SK-N-SH (cell line): ENCODE measurements around the gene SYNGR3. TPM values are rescaled to one million over a fixed set of nuclear protein-coding genes. Genes with fewer than 3 reads are reported as not detected.

ENCODE experiments used
- CTCF ChIA-PET: fragments of 300-600, 350-600 bp; formaldehyde crosslinking; extraction: SDS; loops from one replicate; lab custom pipeline; 2021; lab: Yijun Ruan, JAX
- POLR2A ChIA-PET: fragments of 350-600 bp; sonication (Branson Sonifier 250); formaldehyde crosslinking; extraction: SDS; loops from one replicate; lab custom pipeline; 2020; ENCODE audit warnings: antibody characterized with exemption, inconsistent platforms; lab: Yijun Ruan, JAX
- DNase-seq: peaks from one replicate; pipeline ENCODE4 v3.0.0; 2012
- H2AFZ ChIP-seq: fragments of 200-600 bp; sonication (generic); 2 replicates; pipeline ENCODE4 v1.8.1; 2016; ENCODE audit warnings: antibody characterized with exemption, mild to moderate bottlenecking, low read depth
- H3F3A ChIP-seq: fragments of 200-600 bp; sonication (generic); replicated peaks from 2 replicates; pipeline ENCODE3; 2016; ENCODE audit warnings: antibody characterized with exemption, mild to moderate bottlenecking; ENCODE audit not compliant: insufficient read depth
- H3K27ac ChIP-seq, 2 experiments: fragments of 200-500 bp in 1 of 2; fragments of 200-600 bp in 1 of 2; sonication (Bioruptor generic) in 1 of 2; sonication (generic), shearing (Covaris generic) in 1 of 2; 2 replicates each; pipeline versions ENCODE4 v1.5.1 to v1.6.1; 2014 to 2016; ENCODE audit warnings: low read depth in 2 of 2, inconsistent platforms in 1 of 2, low read length in 1 of 2, mild to moderate bottlenecking in 1 of 2, mixed read lengths in 1 of 2
- H3K27me3 ChIP-seq: fragments of 200-600 bp; sonication (generic), shearing (Covaris generic); 2 replicates; pipeline ENCODE4 v1.6.1; 2016; ENCODE audit warnings: mixed run types; ENCODE audit not compliant: insufficient read depth
- H3K36me3 ChIP-seq, 2 experiments: fragments of 200-500 bp in 1 of 2; fragments of 200-600 bp in 1 of 2; sonication (Bioruptor generic) in 1 of 2; sonication (generic) in 1 of 2; replicated peaks in 1 of 2; 2 replicates each; pipeline versions ENCODE3 to v1.5.1; 2014 to 2016; ENCODE audit warnings: low read length in 1 of 2, mild to moderate bottlenecking in 1 of 2; ENCODE audit not compliant: insufficient read depth in 2 of 2, control insufficient read depth in 1 of 2
- H3K4me1 ChIP-seq, 2 experiments: fragments of 200-500 bp in 1 of 2; fragments of 200-600 bp in 1 of 2; sonication (Bioruptor generic) in 1 of 2; sonication (generic), shearing (Covaris generic) in 1 of 2; 2 replicates each; pipeline versions ENCODE4 v1.5.1 to v1.6.1; 2014 to 2016; ENCODE audit warnings: low read depth in 1 of 2, low read length in 1 of 2, mixed run types in 1 of 2; ENCODE audit not compliant: insufficient read depth in 2 of 2, control insufficient read depth in 1 of 2
- H3K4me2 ChIP-seq: fragments of 200-600 bp; sonication (generic), shearing (Covaris generic); 2 replicates; pipeline ENCODE4 v1.6.1; 2017; ENCODE audit warnings: mixed run types
- H3K4me3 ChIP-seq, 2 experiments: fragments of 200-500 bp in 1 of 2; fragments of 200-600 bp in 1 of 2; sonication (Bioruptor generic) in 1 of 2; sonication (generic), shearing (Covaris generic) in 1 of 2; 2 replicates each; pipeline versions ENCODE4 v1.5.1 to v1.8.1; 2014 to 2016; ENCODE audit warnings: low read depth in 2 of 2, inconsistent platforms in 1 of 2, low read length in 1 of 2, mild to moderate bottlenecking in 1 of 2, mixed read lengths in 1 of 2, moderate library complexity in 1 of 2
- H3K79me2 ChIP-seq: fragments of 200-600 bp; sonication (generic); 2 replicates; pipeline ENCODE4 v1.8.1; 2017; ENCODE audit warnings: mild to moderate bottlenecking; ENCODE audit not compliant: insufficient read depth
- H3K9ac ChIP-seq: fragments of 200-600 bp; sonication (generic); 2 replicates; pipeline ENCODE4 v1.6.1; 2017; ENCODE audit warnings: mixed run types
- H3K9me2 ChIP-seq: fragments of 200-600 bp; sonication (generic); 2 replicates; pipeline ENCODE4 v1.6.1; 2017; ENCODE audit warnings: mixed run types
- H3K9me3 ChIP-seq: fragments of 200-600 bp; sonication (generic); 2 replicates; pipeline ENCODE4 v1.6.1; 2017; ENCODE audit warnings: mixed run types, mild to moderate bottlenecking, moderate library complexity
- H4K20me1 ChIP-seq: fragments of 200-600 bp; sonication (generic); 2 replicates; pipeline ENCODE4 v1.6.1; 2017; ENCODE audit warnings: mild to moderate bottlenecking, mixed run types; ENCODE audit not compliant: insufficient read depth
- ELF1 ChIP-seq: IDR thresholded peaks from 2 replicates; pipeline ENCODE4 v1.4.0; 2012
- EP300 ChIP-seq, 2 experiments: IDR thresholded peaks; 2 replicates each; pipeline versions ENCODE4 v1.4.0 to v1.6.1; 2012; ENCODE audit warnings: borderline replicate concordance in 1 of 2, low read depth in 1 of 2, low read length in 1 of 2
- EZH2phosphoT487 ChIP-seq: fragments of 200-600 bp; sonication (generic); IDR thresholded peaks from 2 replicates; pipeline ENCODE4 v1.6.1; 2017; ENCODE audit warnings: low read depth, mixed run types, mild to moderate bottlenecking, antibody characterized with exemption, moderate library complexity, borderline replicate concordance
- FOSL2 ChIP-seq: IDR thresholded peaks from 2 replicates; pipeline ENCODE4 v1.4.0; 2012; ENCODE audit warnings: low read depth, mild to moderate bottlenecking, moderate library complexity, borderline replicate concordance
- GATA2 ChIP-seq: sonication (generic); formaldehyde crosslinking; IDR thresholded peaks from 2 replicates; pipeline ENCODE4 v1.5.0; 2020; ENCODE audit warnings: mild to moderate bottlenecking, missing genetic modification reagents
- JUND ChIP-seq: IDR thresholded peaks from 2 replicates; pipeline ENCODE4 v1.4.0; 2012
- MXI1 ChIP-seq: IDR thresholded peaks from 2 replicates; pipeline ENCODE4 v1.6.1; 2012; ENCODE audit warnings: mild to moderate bottlenecking, low read depth, low read length, improper control_type of control experiment
- POLR2AphosphoS5 ChIP-seq: IDR thresholded peaks from 2 replicates; pipeline ENCODE4 v1.6.1; 2012; ENCODE audit warnings: low read depth, low read length
- RFX5 ChIP-seq: IDR thresholded peaks from 2 replicates; pipeline ENCODE4 v1.6.1; 2012; ENCODE audit warnings: mild to moderate bottlenecking, improper control_type of control experiment, low read length
- TCF12 ChIP-seq: IDR thresholded peaks from 2 replicates; pipeline ENCODE4 v1.4.0; 2012
- TEAD4 ChIP-seq: IDR thresholded peaks from 2 replicates; pipeline ENCODE4 v1.4.0; 2012; ENCODE audit warnings: mild to moderate bottlenecking, borderline replicate concordance; ENCODE audit not compliant: insufficient read depth
- USF1 ChIP-seq: IDR thresholded peaks from 2 replicates; pipeline ENCODE4 v1.4.0; 2012; ENCODE audit warnings: low read depth, borderline replicate concordance
- USF2 ChIP-seq: fragments of 150-350 bp; IDR thresholded peaks from 2 replicates; pipeline ENCODE4 v1.6.1; 2017; ENCODE audit warnings: antibody characterized with exemption, low read length, low read depth, borderline replicate concordance
- YY1 ChIP-seq: IDR thresholded peaks from 2 replicates; pipeline ENCODE4 v1.4.0; 2012; ENCODE audit warnings: low read depth, mild to moderate bottlenecking
- WGBS: methylation state at CpG from one replicate; pipeline ENCODE4 v1.1.6; 2017; ENCODE audit warnings: low lambda C conversion rate; 5-methylcytosine and 5-hydroxymethylcytosine counted together
- polyA plus RNA-seq, 3 experiments: library from polyadenylated mRNA; depleted of rRNA; stranded (reverse); fragments of >200 nt; gene quantifications; 2 replicates each; pipeline ENCODE4 v1.2.3, GENCODE V29; 2012
- TF ChIP-seq, protein P1 (sequence below): IDR thresholded peaks from 2 replicates; pipeline ENCODE4 v1.4.0; 2012; ENCODE audit warnings: low read depth
- TF ChIP-seq, protein P2 (sequence below): IDR thresholded peaks from 2 replicates; pipeline ENCODE4 v1.6.1; 2012; ENCODE audit warnings: mild to moderate bottlenecking, low read depth, low read length, moderate library complexity

The SYNGR3 gene, protein sequence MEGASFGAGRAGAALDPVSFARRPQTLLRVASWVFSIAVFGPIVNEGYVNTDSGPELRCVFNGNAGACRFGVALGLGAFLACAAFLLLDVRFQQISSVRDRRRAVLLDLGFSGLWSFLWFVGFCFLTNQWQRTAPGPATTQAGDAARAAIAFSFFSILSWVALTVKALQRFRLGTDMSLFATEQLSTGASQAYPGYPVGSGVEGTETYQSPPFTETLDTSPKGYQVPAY
- polyA plus RNA-seq (2012; rRNA removed), result 10.7 and 10.8 TPM in 2 replicates
- 5.5 and 7.5 TPM in 2 replicates for polyA plus RNA-seq (2012; cell fraction: cytosol; rRNA removed)
- 21.8 and 29.3 TPM in 2 replicates for polyA plus RNA-seq (2012; cell fraction: nucleus; rRNA removed)

DNA sequence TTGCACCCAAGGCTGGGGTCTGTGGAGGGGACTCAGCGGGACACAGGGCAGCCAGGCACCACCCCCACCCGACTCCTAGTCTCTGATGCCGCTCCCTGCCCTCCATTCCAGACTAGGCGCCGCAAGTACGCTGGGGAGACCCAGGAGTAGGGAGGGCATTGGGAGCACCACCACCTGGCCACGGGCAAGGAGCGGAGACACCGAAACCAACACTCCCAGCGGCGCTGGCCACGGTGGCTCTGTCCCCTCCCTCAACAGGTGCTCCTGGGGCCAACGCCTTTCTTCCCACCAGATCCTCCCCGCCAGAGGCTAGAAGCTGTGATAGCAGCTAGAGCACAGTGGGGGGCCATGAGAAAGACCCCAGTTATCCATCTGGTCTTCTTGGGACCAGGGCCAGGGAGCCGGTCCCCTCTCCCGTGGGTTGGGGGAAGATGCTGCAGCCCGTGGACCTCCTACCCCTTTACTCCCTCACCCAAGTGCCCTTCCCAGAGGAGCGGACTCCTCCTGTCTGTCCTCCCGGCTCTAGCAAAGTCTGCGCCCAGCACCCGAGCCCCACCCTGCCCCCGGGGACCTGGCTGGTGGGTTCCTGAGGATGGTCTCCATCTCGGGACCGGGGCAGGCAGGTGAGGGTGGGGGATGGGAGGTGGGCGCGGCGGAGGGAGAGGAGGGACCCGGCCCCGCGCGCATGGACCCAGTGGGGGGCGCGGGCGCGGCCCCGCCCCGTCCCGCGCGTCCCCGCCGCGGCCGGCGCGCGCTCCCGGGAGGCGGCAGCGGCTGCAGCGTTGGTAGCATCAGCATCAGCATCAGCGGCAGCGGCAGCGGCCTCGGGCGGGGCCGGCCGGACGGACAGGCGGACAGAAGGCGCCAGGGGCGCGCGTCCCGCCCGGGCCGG is at the start of gene SYNGR3:
Gene SYNGR3, plus strand, starts transcription at position 762 of the 892 bp plus-strand sequence. CDS start 133 bp downstream, outside the sequence.
- 25% methylated on average over 20 of the region's 67 CpGs for WGBS
- Histone ChIP-seq H3K9me3 (no peaks in the 10 kb centered on the region), H3K4me3 (peak within 1 kb of the TSS; percentile 62), H3K27me3 (no peaks in the 10 kb centered on the region), H3K36me3 (peaks cover 5 to 13% of the 10 kb centered on the region in 2 experiments), H3F3A (peaks cover 9% of the 10 kb centered on the region), H3K4me2 (peak within 1 kb of the TSS; percentile 85), H4K20me1 (no peaks in the 10 kb centered on the region), H3K4me1 (peaks cover 8 to 30% of the 10 kb centered on the region in 2 experiments; a peak in 2 of 4 replicates), H2AFZ (peak within 1 kb of the TSS; percentile 46; the same call in 1 of the 2 replicates), H3K27ac (peak within 1 kb of the TSS in 1 of 2 experiments; percentile 58; a peak in 1 of 4 replicates), H3K9me2 (no peaks in the 10 kb centered on the region), H3K9ac (peak within 1 kb of the TSS; percentile 46; the same call in 1 of the 2 replicates), H3K79me2 (peaks cover 19% of the 10 kb centered on the region; the same call in 1 of the 2 replicates)
- CTCF ChIA-PET, result interaction anchor here (1.0 to 12.9 kb wide), 5 partner anchors 9 to 151 kb away, joined by 3 to 108 read pairs (median 4); no protein-coding TSS in a partner anchor
- peak; percentile 86 for DNase-seq
- POLR2A ChIA-PET, result interaction anchor here (2.3 kb wide), 1 partner anchor 25 kb away, joined by 8 read pairs; the partner anchor contains the start of gene RPS2
- TF ChIP-seq YY1 (no peak), POLR2AphosphoS5 (no peak), EZH2phosphoT487 (no peak), EP300 (IDR thresholded peaks at IDR 0.05; ENCODE audit: borderline replicate concordance in 1 of 2, low read depth in 1 of 2, low read length in 1 of 2) (no peak), RFX5 (no peak)

DNA sequence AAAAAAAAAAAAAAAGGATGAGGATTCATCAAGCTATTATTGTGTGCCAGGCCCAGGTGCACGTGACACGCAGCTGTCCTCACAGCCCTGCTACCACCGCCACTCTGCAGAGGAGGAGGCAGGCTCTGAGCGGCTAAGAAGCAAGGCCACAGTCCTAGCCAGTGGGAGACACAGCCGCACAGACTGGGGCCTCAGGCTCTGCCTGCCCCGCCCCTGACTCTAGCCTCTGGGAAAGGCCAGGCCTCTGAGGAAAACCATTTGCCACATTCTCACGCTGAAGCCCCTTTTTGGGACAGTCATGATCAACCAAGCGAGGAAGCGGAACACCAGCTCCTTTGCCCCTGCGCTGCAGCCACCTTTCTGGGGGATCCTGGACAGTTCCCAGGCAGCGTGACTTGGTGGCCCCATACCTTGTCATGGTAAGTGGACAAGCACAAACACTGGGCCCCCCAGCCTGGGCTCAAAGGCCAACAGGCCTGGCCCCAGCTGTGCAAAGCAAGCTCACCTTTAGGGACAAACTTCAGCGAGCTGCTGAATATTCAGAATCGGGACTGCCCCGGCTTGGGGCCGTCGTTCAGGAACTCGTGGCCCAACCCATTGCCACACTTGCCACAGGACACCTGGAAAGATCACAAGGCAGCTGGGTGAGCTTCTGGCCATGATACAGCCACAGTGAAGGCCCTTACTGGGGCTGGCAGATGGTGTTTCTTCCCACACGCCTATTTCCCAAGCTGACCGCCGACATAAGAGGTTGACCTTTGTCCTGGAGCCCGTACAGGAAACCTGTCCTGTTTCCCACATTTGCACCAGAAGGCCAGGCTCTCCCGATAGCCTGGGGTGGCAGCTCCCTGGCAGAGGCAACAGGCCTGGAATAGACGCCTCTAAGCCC is 49.3 kb upstream of the SYNGR3 start:
- no peak for DNase-seq
- no peaks in the 10 kb centered on the region for H3K9me2 ChIP-seq
- no peak overlapping the region for H2AFZ ChIP-seq
- no peaks in the 10 kb centered on the region for H3K79me2 ChIP-seq
- ChIA-PET POLR2A (interaction anchor here (0.6 to 1.3 kb wide), 5 partner anchors 13 to 24 kb away, joined by 3 to 7 read pairs (median 5); partner anchors contain the start of genes NDUFB10 and RPS2), CTCF (interaction anchor here (0.9 to 2.8 kb wide), 6 partner anchors 9 to 166 kb away, joined by 3 to 18 read pairs (median 6); no protein-coding TSS in a partner anchor)
- WGBS, result 92% methylated on average over 13 of the region's 23 CpGs
- H3K27me3 ChIP-seq, result no peaks in the 10 kb centered on the region
- H3K4me3 ChIP-seq, result no peak overlapping the region
- no peaks in the 10 kb centered on the region for H3F3A ChIP-seq
- H3K36me3 ChIP-seq, result peaks cover 4 to 14% of the 10 kb centered on the region in 2 experiments
- peaks cover 0 to 10% of the 10 kb centered on the region in 2 experiments; a peak in 2 of 4 replicates for H3K4me1 ChIP-seq
- H3K27ac ChIP-seq, result no peak overlapping the region
- no peaks in the 10 kb centered on the region for H3K9me3 ChIP-seq
- no peaks in the 10 kb centered on the region for H4K20me1 ChIP-seq
- no peak overlapping the region for H3K4me2 ChIP-seq
- no peak overlapping the region for H3K9ac ChIP-seq
- TF ChIP-seq FOSL2, result no peak
- no peak for TF ChIP-seq USF1
- no peak for TF ChIP-seq JUND
- no peak for TF ChIP-seq ELF1
- TF ChIP-seq, protein P1, sequence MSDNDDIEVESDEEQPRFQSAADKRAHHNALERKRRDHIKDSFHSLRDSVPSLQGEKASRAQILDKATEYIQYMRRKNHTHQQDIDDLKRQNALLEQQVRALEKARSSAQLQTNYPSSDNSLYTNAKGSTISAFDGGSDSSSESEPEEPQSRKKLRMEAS, result no peak
- no peak for TF ChIP-seq GATA2 (CRISPR knock-in tag)
- no peak for TF ChIP-seq USF2
- TF ChIP-seq, protein P2, sequence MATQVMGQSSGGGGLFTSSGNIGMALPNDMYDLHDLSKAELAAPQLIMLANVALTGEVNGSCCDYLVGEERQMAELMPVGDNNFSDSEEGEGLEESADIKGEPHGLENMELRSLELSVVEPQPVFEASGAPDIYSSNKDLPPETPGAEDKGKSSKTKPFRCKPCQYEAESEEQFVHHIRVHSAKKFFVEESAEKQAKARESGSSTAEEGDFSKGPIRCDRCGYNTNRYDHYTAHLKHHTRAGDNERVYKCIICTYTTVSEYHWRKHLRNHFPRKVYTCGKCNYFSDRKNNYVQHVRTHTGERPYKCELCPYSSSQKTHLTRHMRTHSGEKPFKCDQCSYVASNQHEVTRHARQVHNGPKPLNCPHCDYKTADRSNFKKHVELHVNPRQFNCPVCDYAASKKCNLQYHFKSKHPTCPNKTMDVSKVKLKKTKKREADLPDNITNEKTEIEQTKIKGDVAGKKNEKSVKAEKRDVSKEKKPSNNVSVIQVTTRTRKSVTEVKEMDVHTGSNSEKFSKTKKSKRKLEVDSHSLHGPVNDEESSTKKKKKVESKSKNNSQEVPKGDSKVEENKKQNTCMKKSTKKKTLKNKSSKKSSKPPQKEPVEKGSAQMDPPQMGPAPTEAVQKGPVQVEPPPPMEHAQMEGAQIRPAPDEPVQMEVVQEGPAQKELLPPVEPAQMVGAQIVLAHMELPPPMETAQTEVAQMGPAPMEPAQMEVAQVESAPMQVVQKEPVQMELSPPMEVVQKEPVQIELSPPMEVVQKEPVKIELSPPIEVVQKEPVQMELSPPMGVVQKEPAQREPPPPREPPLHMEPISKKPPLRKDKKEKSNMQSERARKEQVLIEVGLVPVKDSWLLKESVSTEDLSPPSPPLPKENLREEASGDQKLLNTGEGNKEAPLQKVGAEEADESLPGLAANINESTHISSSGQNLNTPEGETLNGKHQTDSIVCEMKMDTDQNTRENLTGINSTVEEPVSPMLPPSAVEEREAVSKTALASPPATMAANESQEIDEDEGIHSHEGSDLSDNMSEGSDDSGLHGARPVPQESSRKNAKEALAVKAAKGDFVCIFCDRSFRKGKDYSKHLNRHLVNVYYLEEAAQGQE, result no peak
- no peak for TF ChIP-seq EZH2phosphoT487
- TF ChIP-seq TEAD4, result no peak
- no peak for TF ChIP-seq MXI1
- no peak for TF ChIP-seq TCF12
